CD4-positive, alpha-beta T cell treated with Interleukin-2 at 100 ng/mL for 4 hours (primary cell): ENCODE data around the gene CDC7.
"Not testable (repeated sequence)": the region's sequence is repeated elsewhere in the genome, so short reads cannot be mapped to it uniquely, and the experiment has no call there.

Experiments used
- DNase-seq: peaks from one replicate; pipeline ENCODE4 v3.0.0-alpha.2; 2020; ENCODE audit warnings: low spot score

Gene CDC7

GRCh38 chr1:91500756-91501522, at the start of gene CDC7:
CDC7 (plus strand) TSS chr1:91500851; CDS start chr1:91501717, 866 bp downstream.
- peak; percentile 87 for DNase-seq

GRCh38 chr1:91454136-91454535, 46.5 kb upstream of the CDC7 start:
- no peak for DNase-seq

GRCh38 chr1:91455334-91455733, 45.3 kb upstream of the CDC7 start:
- no peak for DNase-seq

- DNase-seq: no peak
Measured at GRCh38 chr1:91455896-91456295, 44.8 kb upstream of the CDC7 start.

GRCh38 chr1:91465350-91465749, 35.3 kb upstream of the CDC7 start:
- DNase-seq: not testable (repeated sequence)

GRCh38 chr1:91476533-91477217, 24.0 kb upstream of the CDC7 start:
- DNase-seq: no peak

- DNase-seq: no peak
Measured at GRCh38 chr1:91487469-91487868, 13.2 kb upstream of the CDC7 start.

GRCh38 chr1:91490501-91490900, 10.2 kb upstream of the CDC7 start:
- DNase-seq: no peak

- DNase-seq: no peak
Measured at GRCh38 chr1:91498035-91498434, 2.6 kb upstream of the CDC7 start.

- no peak for DNase-seq
Measured at GRCh38 chr1:91498498-91499245, 2.0 kb upstream of the CDC7 start.

GRCh38 chr1:91499346-91499745, 1.3 kb upstream of the CDC7 start:
- DNase-seq: no peak

GRCh38 chr1:91499904-91500755, 521 bp upstream of the CDC7 start:
- no peak for DNase-seq

- no peak for DNase-seq
Measured at GRCh38 chr1:91501523-91501851, 836 bp downstream of the CDC7 start.

- no peak for DNase-seq
Measured at GRCh38 chr1:91501971-91502671, 1.5 kb downstream of the CDC7 start.

- peak; percentile 17 for DNase-seq
Measured at GRCh38 chr1:91502672-91503184, 2.1 kb downstream of the CDC7 start.

GRCh38 chr1:91503332-91503900, 2.8 kb downstream of the CDC7 start:
- DNase-seq: no peak

GRCh38 chr1:91503975-91504530, 3.4 kb downstream of the CDC7 start:
- DNase-seq: no peak

- DNase-seq: no peak
Measured at GRCh38 chr1:91505086-91505485, 4.4 kb downstream of the CDC7 start.

GRCh38 chr1:91506071-91506470, 5.4 kb downstream of the CDC7 start:
- DNase-seq: no peak

GRCh38 chr1:91507328-91507727, 6.7 kb downstream of the CDC7 start:
- DNase-seq: no peak

GRCh38 chr1:91510754-91511153, 10.1 kb downstream of the CDC7 start:
- no peak for DNase-seq
